Left lobe of liver (tissue), 2 donors: ENCODE results near the gene GLOD5. TPM values are rescaled to one million over a fixed set of nuclear protein-coding genes. Genes with fewer than 3 reads are reported as not detected.

Experiments used
- ATAC-seq: fragments of 200-7000 bp; cut with Tn5 transposase; one replicate; pipeline ENCODE4 v1.9.1; 2020; ENCODE audit warnings: mild to moderate bottlenecking, moderate library complexity
- DNase-seq: peaks from one replicate; pipeline ENCODE4 v3.0.0-alpha.2; 2020; ENCODE audit warnings: low spot score
- total RNA-seq: library from RNA; stranded (reverse); gene quantifications from one replicate; pipeline ENCODE4 v1.2.1, GENCODE V29; 2021
- donor health status: DM: no; HTN: no; CAD: no; lungs with moderate emphysema.
- donor health status: DM: no; HTN: yes; CAD: no.

GLOD5 gene
- 3.1 TPM for total RNA-seq

DNA sequence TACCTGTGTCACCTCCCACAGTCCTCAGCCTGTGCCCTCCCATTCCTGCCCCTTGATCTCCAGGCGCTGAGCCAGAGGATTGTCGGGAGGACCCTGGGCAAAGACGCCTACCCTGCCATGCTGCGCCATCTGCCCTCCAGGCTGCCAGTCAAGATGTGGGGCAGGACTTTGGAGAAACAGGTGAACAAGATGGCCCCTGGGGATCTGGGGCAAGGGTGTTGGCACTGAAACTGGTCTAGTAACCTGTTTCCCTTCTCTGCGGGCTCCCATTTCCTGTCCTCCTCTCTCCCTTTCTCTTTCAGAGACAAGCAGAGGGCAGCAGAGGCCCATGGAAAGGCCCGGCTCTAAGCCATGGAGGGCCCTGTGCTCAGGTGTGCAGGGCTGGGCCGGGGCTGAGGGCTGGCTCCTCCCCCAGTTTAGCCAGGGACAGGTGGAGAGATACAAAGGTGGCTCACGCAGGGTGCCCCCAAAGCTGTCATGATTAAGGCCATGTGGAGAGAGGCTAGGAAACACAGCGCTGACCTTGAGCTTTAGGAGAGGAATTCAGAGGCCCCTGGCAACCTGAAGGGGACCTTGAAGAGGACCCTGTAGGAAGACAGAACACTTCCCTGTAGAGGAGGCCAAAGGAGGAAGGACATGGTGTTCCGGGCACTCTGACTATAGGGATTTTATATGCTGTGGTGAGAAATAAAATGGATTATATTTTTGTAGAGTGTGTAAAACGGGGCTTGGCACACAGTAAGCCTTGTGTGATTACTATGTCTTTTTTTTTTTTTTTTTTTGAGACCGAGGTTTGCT lies at the start of gene GLOD5:
Gene GLOD5, plus strand, starts transcription at position 74 of the 798 bp plus-strand sequence. Its CDS starts 44 bp downstream, at position 118.
- DNase-seq = peak; percentile 67
- ATAC-seq = peak; percentile 99

DNA sequence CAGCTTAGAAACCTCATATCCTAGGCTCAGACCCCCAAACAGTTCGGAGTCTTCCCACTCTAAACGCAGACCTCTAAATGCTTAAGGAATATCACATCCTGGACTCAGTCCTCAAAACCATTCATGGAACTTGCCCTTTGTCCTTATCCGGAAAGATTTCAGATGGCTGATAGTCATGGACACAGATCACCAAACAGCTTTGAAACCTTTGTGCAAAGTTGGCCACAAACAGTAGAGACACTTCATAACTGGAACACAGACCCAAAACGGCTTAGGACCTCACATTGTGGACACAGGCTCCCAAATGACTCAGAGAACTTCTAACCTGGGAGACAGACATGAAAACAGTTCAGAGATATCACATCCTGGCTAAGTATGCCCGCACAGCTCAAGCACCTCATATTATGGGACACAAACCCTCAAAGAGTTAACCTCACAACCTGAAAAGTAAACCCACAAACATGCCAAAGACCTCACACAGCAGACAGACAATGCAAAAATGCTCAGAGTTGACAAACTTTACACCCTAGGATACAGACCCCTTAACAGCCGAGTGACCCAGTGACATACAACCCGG lies 49.5 kb upstream of the GLOD5 start:
- no peak for DNase-seq
- ATAC-seq = peak; percentile 54

GRCh38 chrX:48713847-48714246 lies 47.7 kb upstream of the GLOD5 start:
- DNase-seq (no peak), ATAC-seq (no peak)

- ATAC-seq (peak; percentile 4), DNase-seq (no peak)
These were observed 47.0 kb upstream of the GLOD5 start for GRCh38 chrX:48714573-48714972.

- ATAC-seq (no peak), DNase-seq (no peak)
These were observed 46.5 kb upstream of the GLOD5 start for GRCh38 chrX:48715072-48715471.

GRCh38 chrX:48715876-48716502 lies 45.6 kb upstream of the GLOD5 start:
- DNase-seq = no peak
- ATAC-seq = no peak

DNA sequence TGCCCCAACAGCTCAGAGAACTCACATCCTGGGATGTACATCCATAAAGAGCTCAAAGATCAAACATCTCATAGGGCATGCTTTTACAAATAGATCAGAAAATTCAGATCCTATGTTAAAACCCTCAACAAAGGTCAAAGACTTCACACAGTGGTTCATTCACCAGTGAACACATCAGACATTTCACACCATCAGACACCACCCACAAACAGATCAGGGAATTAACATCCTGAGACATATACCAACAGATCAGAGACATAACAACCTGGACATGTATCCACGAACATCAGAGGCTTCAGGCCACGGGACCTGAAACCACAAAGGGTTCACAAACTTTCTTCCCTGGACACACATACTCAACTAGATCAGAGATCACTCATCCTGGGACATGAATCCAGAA lies 41.6 kb upstream of the GLOD5 start:
- no peak for DNase-seq
- no peak for ATAC-seq

DNA sequence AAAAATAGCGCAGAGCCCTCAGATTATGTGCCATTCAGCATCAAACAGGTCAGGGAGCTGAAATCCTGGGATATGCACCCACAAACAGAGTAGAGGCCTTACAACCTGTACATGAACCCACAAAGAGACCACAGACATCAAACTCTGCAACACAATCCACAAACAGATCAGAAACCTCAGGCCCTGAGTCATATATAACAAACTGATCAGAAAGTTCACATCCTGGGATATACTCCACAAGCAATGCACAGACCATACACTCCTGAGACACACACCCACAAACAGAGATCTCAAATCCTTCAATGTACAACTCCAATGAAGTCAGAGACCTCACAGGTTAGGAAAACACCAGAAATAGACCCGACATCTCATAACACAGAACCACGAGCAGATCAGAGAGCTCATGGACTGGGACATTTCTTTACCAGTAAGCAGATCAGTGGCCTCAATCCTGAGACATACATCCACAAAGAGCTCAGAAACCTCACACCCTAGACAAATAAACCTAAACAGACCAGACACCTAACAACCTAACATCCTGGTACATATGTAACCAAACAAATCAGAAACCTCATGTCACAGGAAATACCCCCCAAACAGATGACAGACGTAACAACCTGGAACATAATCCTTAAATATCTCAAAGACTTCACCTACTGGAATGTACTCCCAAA lies 40.8 kb upstream of the GLOD5 start:
- DNase-seq = no peak
- ATAC-seq = no peak

GRCh38 chrX:48721916-48722315 lies 39.6 kb upstream of the GLOD5 start:
- no peak for DNase-seq
- ATAC-seq = no peak

DNA sequence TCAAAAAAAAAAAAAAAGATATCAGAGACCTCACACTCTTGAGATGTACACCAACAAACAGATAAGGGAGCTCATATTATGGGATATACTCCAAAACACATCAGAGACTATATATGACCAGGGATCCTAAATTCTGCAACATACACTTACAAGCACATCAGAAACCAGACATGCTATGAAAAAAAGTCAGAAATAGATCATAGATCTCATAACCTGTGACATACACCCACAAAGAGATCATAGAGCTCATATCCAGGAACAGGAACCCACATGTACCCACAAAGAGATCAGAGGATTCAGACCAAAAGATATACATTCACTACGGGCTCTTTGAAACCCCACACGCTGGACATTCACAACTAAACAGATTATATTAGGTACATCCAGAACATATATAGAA lies 35.0 kb upstream of the GLOD5 start:
- no peak for DNase-seq
- no peak for ATAC-seq

DNA sequence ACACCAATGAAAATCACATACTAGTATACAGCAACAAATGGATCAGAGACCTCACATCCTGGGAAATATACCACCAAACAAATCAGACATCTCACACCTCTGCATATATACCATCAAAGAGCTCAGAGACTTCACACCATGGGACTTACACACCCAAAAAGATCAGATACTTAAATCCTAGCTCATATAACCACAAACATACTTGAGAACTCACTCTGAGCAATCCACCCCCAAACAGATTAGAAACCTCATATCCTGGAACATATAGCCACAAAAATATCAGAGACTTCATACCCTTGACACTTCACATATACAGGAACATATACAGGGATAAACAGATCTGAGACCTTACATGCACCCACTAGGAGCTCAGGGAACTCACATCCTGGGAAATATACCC lies 32.9 kb upstream of the GLOD5 start:
- DNase-seq (no peak), ATAC-seq (no peak)

DNA sequence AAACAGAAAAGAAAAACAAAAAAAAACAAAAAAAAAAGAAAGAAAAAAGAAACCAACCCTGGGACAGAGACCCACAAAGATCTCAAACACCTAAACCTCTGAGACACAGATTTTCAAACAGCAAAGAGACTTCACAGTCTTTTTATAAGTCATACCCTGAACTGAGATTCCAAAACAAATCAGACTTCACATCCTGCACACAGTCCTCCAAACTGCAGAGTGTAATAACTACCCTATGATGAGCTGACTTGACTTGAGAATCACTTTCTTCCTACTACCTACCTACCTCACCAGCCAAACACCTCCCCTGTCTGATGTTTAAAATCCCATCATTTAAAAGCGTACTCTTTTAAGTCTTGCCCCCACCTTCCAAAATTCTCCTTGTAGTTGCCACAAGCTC lies 25.2 kb upstream of the GLOD5 start:
- DNase-seq (no peak), ATAC-seq (no peak)

DNA sequence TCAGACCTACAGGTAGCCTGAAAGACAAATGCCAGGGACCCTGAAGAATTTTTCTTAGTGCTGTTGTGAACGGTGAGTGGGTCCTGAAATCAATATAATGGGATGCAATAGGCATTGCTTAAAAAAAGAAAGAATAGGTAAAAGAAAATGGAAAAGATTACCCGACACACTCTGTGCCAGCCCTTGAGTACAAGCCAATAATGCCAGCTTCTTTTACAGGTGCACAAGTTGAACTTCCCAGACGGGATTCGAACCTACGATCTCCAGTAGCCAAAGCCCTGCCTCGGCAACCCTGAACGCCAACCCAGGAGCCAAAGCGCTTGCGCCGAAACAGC lies 24.7 kb upstream of the GLOD5 start:
- no peak for DNase-seq
- ATAC-seq = no peak

GRCh38 chrX:48737213-48737938 lies 24.2 kb upstream of the GLOD5 start:
- peak; percentile 92 for DNase-seq
- peak; percentile 99 for ATAC-seq

- ATAC-seq (no peak), DNase-seq (no peak)
These were observed 23.6 kb upstream of the GLOD5 start for GRCh38 chrX:48737940-48738339.

DNA sequence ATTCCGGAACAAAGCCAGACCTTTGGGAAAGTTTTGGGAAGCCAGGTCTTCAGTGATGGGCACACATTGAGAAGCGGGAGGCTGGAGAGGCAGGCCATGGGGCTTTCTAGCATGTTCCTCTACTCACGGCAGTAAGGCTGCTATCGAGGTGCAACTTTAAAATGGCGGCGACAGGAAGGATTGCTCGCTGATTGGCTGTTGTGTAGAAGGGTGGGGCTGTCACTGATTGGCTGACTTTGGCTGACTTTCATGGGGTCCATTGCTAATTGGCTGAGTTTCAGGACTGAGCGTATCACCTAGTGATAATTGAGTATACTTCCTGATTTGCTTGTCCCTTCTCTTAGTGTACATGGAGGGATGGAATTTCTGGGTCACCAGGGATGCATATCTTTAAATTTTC lies 19.7 kb upstream of the GLOD5 start:
- ATAC-seq = no peak
- no peak for DNase-seq

DNA sequence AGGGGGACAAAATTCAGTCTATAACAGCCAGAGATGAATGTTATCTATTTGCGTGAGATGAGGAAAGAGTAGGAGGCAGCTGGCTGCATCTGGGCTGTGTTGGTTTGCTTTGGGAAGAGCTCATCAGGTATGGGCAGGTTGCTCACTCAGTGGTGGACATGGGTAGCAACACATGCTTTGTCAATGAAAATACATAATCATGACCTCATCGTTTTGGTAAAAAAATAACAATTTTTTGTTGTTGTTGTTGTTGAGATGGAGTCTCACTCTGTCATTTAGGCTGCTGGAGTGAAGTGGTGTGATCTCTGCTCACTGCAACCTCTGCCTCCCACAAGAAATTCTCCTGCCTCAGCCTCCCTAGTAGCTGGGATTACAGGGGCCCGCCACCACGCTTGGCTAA lies 16.3 kb upstream of the GLOD5 start:
- ATAC-seq (no peak), DNase-seq (no peak)

- no peak for DNase-seq
- no peak for ATAC-seq
These were observed 14.0 kb upstream of the GLOD5 start for GRCh38 chrX:48747415-48748016.

- ATAC-seq (no peak), DNase-seq (no peak)
These were observed 12.4 kb upstream of the GLOD5 start for GRCh38 chrX:48749182-48749581.

DNA sequence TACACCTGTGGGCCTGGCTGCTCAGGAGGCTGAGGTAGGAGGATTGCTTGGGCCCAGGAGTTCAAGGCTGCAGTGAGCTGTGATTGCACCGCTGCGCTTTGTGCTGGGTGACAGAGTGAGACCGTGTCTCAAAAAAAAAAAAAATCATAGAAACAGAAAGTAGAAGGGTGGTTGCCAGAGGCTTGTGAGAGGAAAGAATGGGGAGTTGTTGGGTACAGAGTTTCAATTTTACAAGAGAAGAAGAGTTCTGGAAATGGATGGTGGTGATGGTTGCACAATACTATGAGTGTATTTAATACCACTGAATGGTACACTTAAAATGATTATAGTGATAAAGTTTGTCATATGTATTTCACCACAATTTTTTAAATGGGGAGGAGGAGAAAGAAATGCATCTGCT lies 10.2 kb upstream of the GLOD5 start:
- ATAC-seq = no peak
- no peak for DNase-seq

- ATAC-seq (no peak), DNase-seq (no peak)
These were observed 9.0 kb upstream of the GLOD5 start for GRCh38 chrX:48752498-48752897.
